ENCODE measurements around the gene DMRTA1. TPM values are rescaled to one million over a fixed set of nuclear protein-coding genes. Genes with fewer than 3 reads are reported as not detected.
"Not testable (repeated sequence)": the region's sequence is repeated elsewhere in the genome, so short reads cannot be mapped to it uniquely, and the experiment has no call there.

Gene DMRTA1
- total and polyA plus RNA-seq, 2 experiments from 2014 or later, result 0.11 TPM; not detected in 1

GRCh38 chr9:22425551-22425950 is 21.1 kb upstream of the DMRTA1 start:
- Histone ChIP-seq H4K20me1 (ENCODE audit: insufficient read depth) (no peaks in the 10 kb centered on the region), H3K9ac (no peak overlapping the region), H3K4me3 (no peak overlapping the region), H3K79me2 (ENCODE audit: insufficient read depth) (no peaks in the 10 kb centered on the region), H3K27me3 (replicated peaks; ENCODE audit: insufficient read depth) (0 out of 2 replicates have a peak, but pooled peaks cover 3% of the 10 kb centered on the region), H2AFZ (no peak overlapping the region), H3K27ac (no peak overlapping the region), H3K9me3 (ENCODE audit: low read depth) (no peaks in the 10 kb centered on the region), H3K9me2 (ENCODE audit: insufficient read depth) (no peaks in the 10 kb centered on the region), H3K36me3 (ENCODE audit: low read depth) (no peaks in the 10 kb centered on the region), H3F3A (ENCODE audit: insufficient read depth) (no peaks in the 10 kb centered on the region), H3K4me1 (ENCODE audit: insufficient read depth) (no peaks in the 10 kb centered on the region), H3K4me2 (ENCODE audit: unreplicated experiment) (no peak overlapping the region)
- DNase-seq, result no peak
- in situ Hi-C loops (cut with MboI), result no loop called here
- TF ChIP-seq EZH2phosphoT487 (IDR thresholded peaks at IDR 0.05; ENCODE audit: insufficient read depth, low read depth), result no peak
- no peak for TF ChIP-seq EZH2 (IDR thresholded peaks at IDR 0.05; ENCODE audit: insufficient read depth, poor library complexity, severe bottlenecking)
- WGBS, 2 experiments (ENCODE audit: low coverage in 1 of 2, low lambda C conversion rate in 2 of 2, missing lambda C conversion rate in 2 of 2), result 31 to 35% methylated on average over 4 of the region's 4 CpGs

GRCh38 chr9:22427226-22427880 is 19.3 kb upstream of the DMRTA1 start:
- H3F3A ChIP-seq (ENCODE audit: insufficient read depth), result no peaks in the 10 kb centered on the region
- no peaks in the 10 kb centered on the region for H3K4me1 ChIP-seq (ENCODE audit: insufficient read depth)
- 25 to 26% methylated on average over 5 of the region's 5 CpGs for WGBS, 2 experiments (ENCODE audit: low coverage in 1 of 2, low lambda C conversion rate in 2 of 2, missing lambda C conversion rate in 2 of 2)
- H4K20me1 ChIP-seq (ENCODE audit: insufficient read depth), result no peaks in the 10 kb centered on the region
- H3K36me3 ChIP-seq (ENCODE audit: low read depth), result no peaks in the 10 kb centered on the region
- no peaks in the 10 kb centered on the region for H3K9me3 ChIP-seq (ENCODE audit: low read depth)
- in situ Hi-C loops (cut with MboI), result no loop called here
- H3K27me3 ChIP-seq (replicated peaks; ENCODE audit: insufficient read depth), result peaks cover 11% of the 10 kb centered on the region
- H3K9ac ChIP-seq, result no peak overlapping the region
- TF ChIP-seq EZH2phosphoT487 (IDR thresholded peaks at IDR 0.05; ENCODE audit: insufficient read depth, low read depth), result no peak
- TF ChIP-seq EZH2 (IDR thresholded peaks at IDR 0.05; ENCODE audit: insufficient read depth, poor library complexity, severe bottlenecking), result no peak
- no peak for DNase-seq
- no peak overlapping the region for H2AFZ ChIP-seq
- no peak overlapping the region for H3K27ac ChIP-seq
- no peaks in the 10 kb centered on the region for H3K9me2 ChIP-seq (ENCODE audit: insufficient read depth)
- no peak overlapping the region for H3K4me2 ChIP-seq (ENCODE audit: unreplicated experiment)
- H3K79me2 ChIP-seq (ENCODE audit: insufficient read depth), result no peaks in the 10 kb centered on the region
- no peak overlapping the region for H3K4me3 ChIP-seq

- no peak overlapping the region for H3K4me2 ChIP-seq (ENCODE audit: unreplicated experiment)
- H3K79me2 ChIP-seq (ENCODE audit: insufficient read depth), result no peaks in the 10 kb centered on the region
- H3F3A ChIP-seq (ENCODE audit: insufficient read depth), result no peaks in the 10 kb centered on the region
- no peaks in the 10 kb centered on the region for H3K36me3 ChIP-seq (ENCODE audit: low read depth)
- H3K4me1 ChIP-seq (ENCODE audit: insufficient read depth), result no peaks in the 10 kb centered on the region
- H3K27me3 ChIP-seq (replicated peaks; ENCODE audit: insufficient read depth), result peaks cover 11% of the 10 kb centered on the region
- no peak for TF ChIP-seq EZH2phosphoT487 (IDR thresholded peaks at IDR 0.05; ENCODE audit: insufficient read depth, low read depth)
- TF ChIP-seq EZH2 (IDR thresholded peaks at IDR 0.05; ENCODE audit: insufficient read depth, poor library complexity, severe bottlenecking), result no peak
- no peak for DNase-seq
- no peaks in the 10 kb centered on the region for H3K9me3 ChIP-seq (ENCODE audit: low read depth)
- 55 to 72% methylated on average over 10 to 15 of the region's 15 CpGs for WGBS, 2 experiments (ENCODE audit: low coverage in 1 of 2, low lambda C conversion rate in 2 of 2, missing lambda C conversion rate in 2 of 2)
- no peak overlapping the region for H3K27ac ChIP-seq
- in situ Hi-C loops (cut with MboI), result no loop called here
- H2AFZ ChIP-seq, result no peak overlapping the region
- no peak overlapping the region for H3K4me3 ChIP-seq
- H3K9me2 ChIP-seq (ENCODE audit: insufficient read depth), result no peaks in the 10 kb centered on the region
- H4K20me1 ChIP-seq (ENCODE audit: insufficient read depth), result no peaks in the 10 kb centered on the region
- no peak overlapping the region for H3K9ac ChIP-seq
These were observed 12.9 kb upstream of the DMRTA1 start for GRCh38 chr9:22433691-22434090.

GRCh38 chr9:22435252-22435651 is 11.4 kb upstream of the DMRTA1 start:
- H3K9ac ChIP-seq; H3K27me3 ChIP-seq (replicated peaks; ENCODE audit: insufficient read depth); H3F3A ChIP-seq (ENCODE audit: insufficient read depth); H2AFZ ChIP-seq; H3K79me2 ChIP-seq (ENCODE audit: insufficient read depth); H3K4me2 ChIP-seq (ENCODE audit: unreplicated experiment); in situ Hi-C loops (cut with MboI); H4K20me1 ChIP-seq (ENCODE audit: insufficient read depth); H3K9me2 ChIP-seq (ENCODE audit: insufficient read depth); H3K4me1 ChIP-seq (ENCODE audit: insufficient read depth); H3K4me3 ChIP-seq; DNase-seq; H3K36me3 ChIP-seq (ENCODE audit: low read depth); H3K9me3 ChIP-seq (ENCODE audit: low read depth); H3K27ac ChIP-seq: not testable (repeated sequence)
- 18 to 32% methylated on average over 3 of the region's 3 CpGs for WGBS, 2 experiments (ENCODE audit: low coverage in 1 of 2, low lambda C conversion rate in 2 of 2, missing lambda C conversion rate in 2 of 2)

GRCh38 chr9:22437461-22438067 is 9.1 kb upstream of the DMRTA1 start:
- H4K20me1 ChIP-seq (ENCODE audit: insufficient read depth); H3K4me1 ChIP-seq (ENCODE audit: insufficient read depth); H3K4me2 ChIP-seq (ENCODE audit: unreplicated experiment); H2AFZ ChIP-seq; in situ Hi-C loops (cut with MboI); H3K27ac ChIP-seq; H3K9ac ChIP-seq; H3K9me2 ChIP-seq (ENCODE audit: insufficient read depth); H3K4me3 ChIP-seq; DNase-seq; H3F3A ChIP-seq (ENCODE audit: insufficient read depth); H3K9me3 ChIP-seq (ENCODE audit: low read depth); H3K36me3 ChIP-seq (ENCODE audit: low read depth); H3K79me2 ChIP-seq (ENCODE audit: insufficient read depth); H3K27me3 ChIP-seq (replicated peaks; ENCODE audit: insufficient read depth): not testable (repeated sequence)
- WGBS, 2 experiments (ENCODE audit: low coverage in 1 of 2, low lambda C conversion rate in 2 of 2, missing lambda C conversion rate in 2 of 2), result 35 to 42% methylated on average over 8 of the region's 8 CpGs
